ENCODE results near the gene PEAK1.

GRCh38 chr15:77173487-77173886 is 246.4 kb downstream of the PEAK1 start:
- TF ChIP-seq GATA3 (IDR thresholded peaks at IDR 0.05; ENCODE audit: low read depth, low read length) (no peak), GATA2 (IDR thresholded peaks at IDR 0.05; ENCODE audit: low read depth, low read length) (no peak)

Data from SH-SY5Y (cell line).